HG03045 (cell line): ENCODE results near the gene IER3IP1.
"Not testable (repeated sequence)": the region's sequence is repeated elsewhere in the genome, so short reads cannot be mapped to it uniquely, and the experiment has no call there.

ENCODE experiments used
- ATAC-seq: cut with Tn5 transposase; IDR thresholded peaks from one replicate; pipeline ENCODE4 v1.9.1; 2021; ENCODE audit warnings: mild to moderate bottlenecking, moderate library complexity; ENCODE audit not compliant: unreplicated experiment

The IER3IP1 gene

DNA sequence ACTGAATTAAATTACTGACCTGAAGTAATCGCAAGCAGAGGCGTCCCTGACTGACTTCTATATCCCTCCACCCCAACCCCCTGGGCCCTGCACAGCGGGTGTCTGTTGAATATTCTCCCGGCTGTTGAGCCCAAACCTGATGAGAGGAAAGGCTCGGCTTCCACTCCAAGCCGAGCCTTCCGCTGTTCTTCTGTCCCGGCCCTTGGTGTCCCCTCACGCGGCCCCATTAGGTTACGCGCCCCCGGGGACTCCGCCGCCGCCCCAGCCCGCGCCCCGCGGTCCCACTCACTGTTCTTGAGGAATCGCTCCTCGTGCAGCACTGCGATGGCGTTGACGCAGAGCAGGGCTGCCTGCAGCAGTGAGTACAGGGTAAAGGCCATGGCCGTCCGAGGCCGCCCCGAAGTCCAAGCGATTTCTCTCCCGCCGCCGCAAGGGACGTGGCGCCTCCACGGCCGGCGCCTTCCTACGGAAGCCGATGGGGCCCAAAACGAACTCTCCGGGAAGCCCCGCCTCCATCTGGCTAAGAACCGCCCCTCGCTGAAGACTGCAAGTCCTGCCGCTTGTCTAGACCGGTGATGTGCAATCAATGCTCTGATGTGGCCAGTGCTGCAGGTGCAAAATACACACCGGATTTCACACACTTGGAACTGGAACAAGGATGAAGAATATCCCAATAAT, at the start of gene IER3IP1:
TSS of gene IER3IP1 (minus strand) at position 467 of the 678 bp plus-strand sequence. CDS start at position 380, 87 bp downstream.
- ATAC-seq: peak; percentile 78

- no peak for ATAC-seq
These were observed 39.5 kb upstream of the IER3IP1 start for GRCh38 chr18:47215554-47216138.

- ATAC-seq: no peak
These were observed 33.0 kb upstream of the IER3IP1 start for GRCh38 chr18:47209171-47209570.

DNA sequence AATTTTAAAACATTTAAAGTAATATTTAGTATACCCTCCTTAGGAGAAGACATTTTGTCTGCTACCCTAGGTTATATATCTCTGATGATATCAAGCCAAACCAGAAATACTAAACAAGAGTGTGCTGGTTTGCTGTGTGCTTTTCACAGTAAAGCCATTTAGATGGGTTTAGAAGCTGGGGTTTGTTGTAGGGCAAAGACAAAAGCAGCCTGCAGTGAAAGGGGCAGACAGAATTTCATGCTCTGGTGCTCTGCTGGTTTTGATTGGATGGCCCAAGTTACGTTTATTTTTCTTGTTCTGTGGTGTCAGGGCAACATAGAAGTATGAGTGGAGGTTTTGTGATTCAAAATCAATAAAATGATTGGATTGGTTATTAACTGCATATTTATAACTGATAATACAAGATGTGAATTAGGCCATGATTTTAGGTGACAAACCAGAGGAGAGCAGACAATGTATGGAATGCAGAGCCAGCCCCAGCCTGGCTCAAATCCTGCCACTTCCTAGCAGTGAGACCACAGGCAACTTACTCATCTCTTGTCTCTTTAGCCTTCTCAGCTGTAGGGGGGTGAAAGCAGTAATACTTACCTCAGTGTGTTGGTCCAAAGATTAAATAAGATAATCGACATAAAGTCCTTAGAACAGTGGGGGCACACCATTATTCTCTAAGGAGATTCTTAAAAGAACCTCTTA, 30.9 kb upstream of the IER3IP1 start:
- no peak for ATAC-seq

- ATAC-seq: no peak
These were observed 28.9 kb upstream of the IER3IP1 start for GRCh38 chr18:47204908-47205522.

GRCh38 chr18:47203626-47204464, 27.7 kb upstream of the IER3IP1 start:
- ATAC-seq: no peak

DNA sequence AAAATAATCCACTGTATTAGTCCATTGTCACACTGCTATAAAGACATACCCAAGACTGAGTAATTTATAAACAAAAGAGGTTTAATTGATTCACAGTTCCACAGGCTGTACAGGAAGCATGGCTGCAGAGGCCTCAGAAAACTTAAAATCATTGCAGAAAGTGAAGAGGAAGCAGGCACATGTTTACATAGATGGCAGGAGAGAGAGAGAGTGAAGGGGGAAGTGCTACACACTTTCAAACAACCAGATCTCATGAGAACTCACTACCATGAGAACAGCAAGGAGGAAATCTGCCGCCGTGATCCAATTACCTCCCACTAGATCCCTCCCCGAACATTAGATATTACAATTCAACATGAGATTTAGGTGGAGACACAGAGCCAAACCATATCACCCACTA, 19.8 kb upstream of the IER3IP1 start:
- ATAC-seq: not testable (repeated sequence)

DNA sequence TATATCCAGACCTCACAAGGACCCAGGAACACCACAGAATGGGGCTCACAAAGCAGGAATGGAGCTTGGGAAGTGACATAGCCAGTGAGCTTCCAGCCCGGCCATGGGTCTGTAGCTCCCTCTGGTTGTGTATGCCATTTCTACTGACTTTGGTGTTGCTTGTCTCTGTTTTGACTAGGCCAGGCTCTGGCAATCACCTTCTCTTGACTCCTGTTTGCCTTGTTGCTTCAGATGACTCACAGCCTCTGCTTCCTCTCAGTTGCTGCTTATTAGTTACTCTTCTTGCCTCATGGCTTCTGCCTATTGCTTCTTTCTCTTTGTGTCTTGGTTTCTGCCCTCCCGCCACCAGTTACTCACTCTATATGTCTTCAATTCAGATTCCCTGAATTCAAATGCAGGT, 15.8 kb upstream of the IER3IP1 start:
- ATAC-seq: no peak

- ATAC-seq: no peak
These were observed 11.6 kb upstream of the IER3IP1 start for GRCh38 chr18:47187721-47188120.

DNA sequence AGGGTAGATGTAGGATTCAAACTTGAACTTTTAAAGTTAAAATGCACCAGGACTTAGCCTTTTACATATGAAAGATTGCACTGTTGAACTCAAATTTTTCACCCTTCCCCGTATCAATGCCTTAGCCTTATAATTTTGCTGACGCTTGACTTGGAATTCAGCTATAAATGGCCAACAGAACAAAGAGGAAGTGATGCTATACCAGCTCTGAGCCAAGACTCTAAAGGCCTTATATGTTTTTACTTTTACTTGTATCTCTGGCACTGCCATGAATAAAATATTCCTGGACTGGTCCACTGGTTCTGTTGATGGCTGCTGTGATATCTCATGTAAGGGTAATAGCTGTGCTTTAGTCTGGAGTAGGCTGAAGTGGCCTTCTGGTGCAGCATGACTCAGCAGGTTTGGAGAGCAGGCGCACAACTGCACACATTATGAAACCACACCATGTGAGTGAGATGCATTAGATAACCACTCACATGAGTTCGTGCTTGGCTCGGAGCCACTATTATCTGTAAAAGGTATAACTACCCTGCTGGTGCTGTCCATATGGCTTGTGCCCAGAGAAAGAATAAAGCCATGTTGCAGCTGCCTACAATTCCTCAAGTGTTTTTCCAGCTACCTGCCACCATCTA, 8.4 kb upstream of the IER3IP1 start:
- no peak for ATAC-seq

DNA sequence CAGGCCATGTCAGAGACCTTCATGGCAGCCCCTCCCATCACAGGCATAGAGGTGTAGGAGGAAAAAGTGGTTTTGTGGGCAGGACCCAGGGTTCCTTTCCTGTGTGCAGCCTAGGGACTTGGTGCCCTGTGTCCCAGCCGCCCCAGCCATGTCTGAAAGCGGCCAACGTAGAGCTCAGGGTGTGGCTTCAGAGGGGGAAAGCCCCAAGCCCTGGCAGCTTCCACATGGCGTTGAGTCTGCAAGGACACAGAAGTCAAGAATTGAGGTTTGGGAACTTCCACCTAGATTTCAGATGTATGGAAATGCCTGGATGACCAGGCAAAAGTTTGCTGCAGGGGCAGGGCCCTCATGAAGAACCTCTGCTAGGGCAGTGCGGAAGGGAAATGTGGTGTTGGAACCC, 6.0 kb upstream of the IER3IP1 start:
- not testable (repeated sequence) for ATAC-seq

GRCh38 chr18:47180765-47181164, 4.6 kb upstream of the IER3IP1 start:
- no peak for ATAC-seq

GRCh38 chr18:47179520-47179919, 3.4 kb upstream of the IER3IP1 start:
- no peak for ATAC-seq

GRCh38 chr18:47175283-47175897, 774 bp downstream of the IER3IP1 start:
- ATAC-seq: peak; percentile 23

DNA sequence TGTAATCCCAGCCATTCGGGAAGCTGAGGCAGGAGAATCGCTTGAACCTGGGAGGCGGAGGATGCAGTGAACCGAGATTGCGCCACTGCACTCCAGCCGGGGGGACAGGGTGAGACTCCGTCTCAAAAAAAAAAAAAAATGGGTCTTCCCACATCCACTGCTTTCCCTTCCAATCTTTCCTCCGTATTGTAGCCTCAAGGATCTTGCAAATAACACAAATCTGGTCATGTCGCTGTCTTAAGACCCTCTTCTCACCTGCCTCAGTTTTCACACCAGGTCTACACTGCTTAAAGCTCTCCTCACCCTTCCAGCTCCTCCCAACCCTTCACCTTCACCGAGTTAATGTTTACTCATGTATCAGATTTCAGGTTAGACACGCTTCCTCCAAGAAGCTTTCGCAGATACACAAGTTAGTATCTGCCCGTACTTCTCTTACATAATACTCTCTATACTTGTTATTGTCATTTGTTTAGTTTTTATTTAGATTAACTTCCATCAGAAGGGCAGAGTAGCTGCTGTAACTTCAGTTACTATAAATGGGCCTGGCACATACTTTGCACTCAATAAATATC, 1.5 kb downstream of the IER3IP1 start:
- no peak for ATAC-seq

DNA sequence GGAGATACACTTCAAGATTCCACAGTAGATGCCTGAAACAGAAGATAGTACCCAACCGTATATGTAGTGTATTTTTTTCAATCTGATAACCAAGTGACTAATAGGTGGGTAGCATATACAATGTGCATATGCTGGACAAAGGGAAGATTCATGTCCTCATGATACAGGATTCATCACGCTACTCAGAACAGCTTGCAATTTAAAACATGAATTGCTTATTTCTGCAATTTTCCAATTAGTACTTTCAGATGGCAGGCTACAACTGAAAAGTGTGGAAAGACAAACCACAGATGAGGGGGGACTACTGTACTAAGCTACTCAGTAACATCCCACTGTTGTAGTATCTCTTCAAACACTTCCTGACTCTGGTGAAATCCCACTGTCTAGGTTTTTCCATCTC, 3.7 kb downstream of the IER3IP1 start:
- ATAC-seq: no peak

GRCh38 chr18:47168913-47169312, 7.3 kb downstream of the IER3IP1 start:
- ATAC-seq: no peak

DNA sequence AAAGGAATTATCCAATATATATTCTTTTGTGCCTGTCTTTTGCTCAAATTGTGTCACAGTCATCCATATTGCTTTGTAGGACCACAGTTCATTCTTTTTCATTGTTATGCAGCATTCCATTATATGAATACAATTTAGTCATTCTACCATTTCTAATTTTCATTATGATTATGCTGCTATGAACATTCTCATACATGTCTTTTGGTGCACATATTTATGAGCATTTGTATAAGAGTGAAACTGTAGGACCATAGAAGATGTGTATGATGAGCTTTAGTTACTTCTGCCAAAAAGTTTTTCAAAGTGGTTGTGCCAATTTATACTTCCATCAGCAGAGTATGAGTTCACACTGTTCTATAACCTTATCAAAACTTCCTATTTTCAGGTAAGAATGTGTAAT, 7.7 kb downstream of the IER3IP1 start:
- ATAC-seq: no peak

- no peak for ATAC-seq
These were observed 9.9 kb downstream of the IER3IP1 start for GRCh38 chr18:47166294-47166693.

DNA sequence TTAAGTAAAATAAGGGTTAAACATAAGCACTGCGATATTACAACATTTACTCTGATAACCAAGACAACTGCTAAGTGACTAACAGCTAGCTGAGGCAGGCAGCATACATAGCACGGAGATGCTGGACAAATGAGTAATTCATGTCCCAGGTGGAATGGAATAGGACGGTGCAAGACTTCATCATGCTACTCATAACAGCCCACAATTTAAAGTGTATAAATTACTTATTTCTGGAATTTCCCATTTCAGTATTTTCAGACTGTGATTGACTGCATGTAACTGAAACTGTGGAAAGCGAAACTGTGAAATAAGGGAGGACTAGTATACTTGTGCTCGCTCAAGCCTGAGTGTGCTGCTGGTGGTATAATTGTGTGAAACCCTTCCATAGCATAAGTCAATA, 12.9 kb downstream of the IER3IP1 start:
- ATAC-seq: peak; percentile 75
